DLD1 (cell line): Measurements from ENCODE around the gene ANTXR1.

ENCODE experiments used
- in situ Hi-C: cut with HindIII; loops from 2 replicates; pipeline ENCODE4 v1.10.0; 2017; ENCODE audit warnings: low sequenced_read_pairs

Gene ANTXR1

GRCh38 chr2:69067026-69067630 lies 54.1 kb downstream of the ANTXR1 start:
- in situ Hi-C loops, result no loop called here

GRCh38 chr2:69067866-69068265 lies 54.9 kb downstream of the ANTXR1 start:
- in situ Hi-C loops, result no loop called here

DNA sequence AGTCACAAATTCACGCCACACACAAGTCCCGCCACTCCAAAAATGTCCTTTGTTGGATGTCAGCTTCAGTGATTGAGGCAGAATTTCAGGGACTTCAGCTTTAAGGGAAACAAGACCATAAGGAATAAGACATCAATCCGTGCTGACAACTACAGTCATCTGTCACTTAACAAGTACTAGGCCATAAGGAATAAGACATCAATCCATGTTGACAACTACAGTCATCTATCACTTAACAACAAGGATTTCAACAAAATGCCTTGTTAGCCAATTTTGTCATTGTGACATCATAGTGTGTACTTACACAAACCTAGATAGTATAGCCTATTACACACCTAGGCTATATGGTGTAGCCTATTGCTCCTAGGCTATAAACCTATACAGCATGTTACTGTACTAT lies 58.0 kb downstream of the ANTXR1 start:
- in situ Hi-C loops, result no loop called here

- in situ Hi-C loops, result no loop called here
Measured at GRCh38 chr2:69073928-69074570, 61.1 kb downstream of the ANTXR1 start.

- in situ Hi-C loops, result no loop called here
Measured at GRCh38 chr2:69074918-69075317, 61.9 kb downstream of the ANTXR1 start.

DNA sequence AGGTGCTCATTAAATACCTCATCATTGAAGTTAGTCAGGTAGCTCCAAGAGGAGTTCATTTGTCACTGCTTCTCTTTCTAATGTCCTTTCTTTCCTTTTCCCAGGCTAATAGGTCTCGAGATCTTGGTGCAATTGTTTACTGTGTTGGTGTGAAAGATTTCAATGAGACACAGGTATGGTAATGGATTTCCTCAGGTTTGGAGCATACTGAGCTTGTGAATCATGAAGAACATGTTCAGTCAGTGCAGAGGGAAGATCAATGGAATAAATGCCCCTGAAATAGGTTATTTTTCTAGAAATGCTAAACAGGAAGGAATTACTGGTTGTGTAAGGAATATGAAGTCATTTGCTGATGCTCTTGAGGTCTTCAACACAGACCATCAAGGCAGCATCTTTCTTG lies 62.5 kb downstream of the ANTXR1 start:
- in situ Hi-C loops, result no loop called here

GRCh38 chr2:69076601-69077000 lies 63.6 kb downstream of the ANTXR1 start:
- in situ Hi-C loops, result no loop called here

DNA sequence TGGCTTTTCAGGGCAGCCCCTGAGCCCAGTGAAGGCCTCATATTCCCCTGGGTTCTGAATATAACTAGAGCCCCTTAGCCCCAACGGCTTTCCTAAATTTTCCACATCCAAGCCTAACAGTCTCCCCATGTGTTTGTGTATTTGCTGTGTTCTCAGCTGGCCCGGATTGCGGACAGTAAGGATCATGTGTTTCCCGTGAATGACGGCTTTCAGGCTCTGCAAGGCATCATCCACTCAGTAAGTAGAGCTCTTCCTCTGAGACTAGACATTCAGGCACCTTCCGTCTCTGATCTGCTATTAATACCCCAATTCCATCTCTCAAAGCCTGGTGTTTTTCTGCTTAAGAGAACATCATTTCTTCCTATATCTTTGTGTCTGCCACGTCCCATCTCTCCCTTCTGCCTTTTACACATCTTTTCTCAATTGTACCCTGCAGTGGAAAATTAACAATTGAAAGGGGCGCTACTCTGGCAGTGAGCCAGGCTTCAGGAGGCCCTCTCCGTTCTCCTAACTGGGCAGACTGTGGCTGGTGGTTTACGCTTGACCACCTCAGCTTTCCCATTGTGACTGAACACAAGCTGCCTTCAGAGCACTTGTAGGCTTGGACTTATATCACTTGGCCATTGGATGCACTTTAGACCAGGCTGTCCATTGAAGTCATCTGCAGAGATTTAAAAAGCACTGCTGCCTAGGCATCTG lies 64.4 kb downstream of the ANTXR1 start:
- in situ Hi-C loops, result no loop called here

DNA sequence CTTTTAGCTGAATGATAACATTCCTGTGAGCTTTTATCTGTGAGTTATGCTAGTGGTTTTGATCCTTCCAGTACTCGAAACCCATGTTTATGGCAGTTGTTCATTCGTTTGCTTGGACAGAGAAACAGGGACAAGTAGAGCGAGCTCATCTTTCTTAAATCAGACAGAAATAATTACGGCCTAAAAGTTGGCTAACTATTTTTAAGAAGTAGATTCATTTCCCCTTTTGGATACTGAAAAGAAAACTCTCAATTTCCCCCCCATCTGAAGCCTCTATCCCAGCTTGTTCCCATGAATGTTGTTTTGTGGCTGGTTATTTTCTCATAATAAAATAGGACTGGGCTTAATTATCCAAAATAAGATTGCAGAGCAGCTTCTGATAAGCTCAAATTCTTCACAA lies 67.1 kb downstream of the ANTXR1 start:
- in situ Hi-C loops, result no loop called here

- in situ Hi-C loops, result no loop called here
Measured at GRCh38 chr2:69081001-69081580, 68.1 kb downstream of the ANTXR1 start.

DNA sequence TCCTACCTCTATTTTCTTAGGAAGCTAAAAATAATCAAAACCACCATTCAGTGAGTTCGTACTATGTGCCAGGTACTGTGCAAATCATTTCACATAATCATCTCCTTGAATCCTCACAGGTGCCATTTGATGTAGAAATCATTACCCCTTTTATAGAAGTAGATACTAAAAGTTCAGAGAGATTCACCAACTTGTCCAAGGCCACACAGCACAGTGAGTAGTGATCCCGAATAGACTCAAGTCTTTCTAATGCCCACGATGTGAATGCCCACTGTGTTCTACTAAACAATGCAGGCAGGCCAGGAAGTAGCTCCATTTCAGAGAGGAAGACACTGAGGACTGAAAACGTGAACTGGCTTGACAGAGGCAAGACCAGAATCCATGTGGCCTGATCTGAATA lies 68.8 kb downstream of the ANTXR1 start:
- in situ Hi-C loops, result no loop called here

DNA sequence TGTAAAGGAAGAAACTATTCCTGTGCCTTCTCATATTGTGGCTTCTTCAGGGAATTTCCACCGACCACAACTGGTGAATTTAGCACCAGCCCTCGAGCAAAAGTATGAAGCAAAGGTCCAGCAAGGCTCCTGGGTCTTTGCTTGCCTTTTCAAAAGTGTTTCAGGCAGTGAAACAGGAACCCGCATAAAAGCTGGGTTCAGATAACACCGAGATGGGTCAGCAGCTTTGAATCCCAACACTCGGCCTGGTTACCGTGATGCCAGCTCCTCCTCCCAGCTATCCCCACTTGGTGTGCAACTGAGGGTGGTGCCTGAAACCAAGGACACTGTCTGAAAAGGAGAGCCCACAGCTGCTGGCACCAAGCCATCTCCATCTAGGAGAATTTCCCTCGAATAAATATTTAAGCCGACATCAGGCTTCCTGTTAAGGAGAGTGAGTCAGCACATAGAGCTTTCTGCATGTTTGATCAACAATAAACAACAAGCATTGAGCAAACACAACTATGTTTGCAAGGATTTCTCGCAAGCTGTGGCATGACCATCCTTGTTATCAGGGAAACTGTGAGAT lies 69.5 kb downstream of the ANTXR1 start:
- in situ Hi-C loops, result no loop called here

DNA sequence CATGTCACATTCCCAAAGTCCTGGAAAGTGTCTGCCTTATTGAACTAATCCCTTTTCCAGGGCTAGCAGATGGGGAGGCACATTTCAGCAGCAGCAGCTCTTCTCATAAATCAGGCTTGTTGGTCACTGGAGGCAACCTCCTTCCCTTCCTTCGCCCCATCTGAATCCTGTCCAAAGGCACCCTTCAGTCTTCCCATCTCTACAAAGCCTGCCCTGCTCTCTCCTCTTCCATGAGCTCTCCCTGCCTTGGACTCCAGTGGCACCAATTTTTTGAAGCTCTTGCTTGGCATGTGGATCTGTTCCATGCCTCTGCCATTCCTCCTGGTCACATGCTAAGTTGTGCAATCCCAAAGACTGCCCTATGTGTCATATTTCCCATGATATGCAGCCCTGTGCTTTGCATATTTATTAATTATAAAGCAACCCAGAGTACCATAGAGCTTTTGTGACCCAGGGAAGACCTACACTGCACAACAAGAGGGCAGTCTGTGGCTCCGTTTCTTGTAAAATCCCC lies 70.3 kb downstream of the ANTXR1 start:
- in situ Hi-C loops, result no loop called here

GRCh38 chr2:69084492-69084891 lies 71.5 kb downstream of the ANTXR1 start:
- in situ Hi-C loops, result no loop called here

- in situ Hi-C loops, result no loop called here
Measured at GRCh38 chr2:69086466-69086865, 73.5 kb downstream of the ANTXR1 start.

DNA sequence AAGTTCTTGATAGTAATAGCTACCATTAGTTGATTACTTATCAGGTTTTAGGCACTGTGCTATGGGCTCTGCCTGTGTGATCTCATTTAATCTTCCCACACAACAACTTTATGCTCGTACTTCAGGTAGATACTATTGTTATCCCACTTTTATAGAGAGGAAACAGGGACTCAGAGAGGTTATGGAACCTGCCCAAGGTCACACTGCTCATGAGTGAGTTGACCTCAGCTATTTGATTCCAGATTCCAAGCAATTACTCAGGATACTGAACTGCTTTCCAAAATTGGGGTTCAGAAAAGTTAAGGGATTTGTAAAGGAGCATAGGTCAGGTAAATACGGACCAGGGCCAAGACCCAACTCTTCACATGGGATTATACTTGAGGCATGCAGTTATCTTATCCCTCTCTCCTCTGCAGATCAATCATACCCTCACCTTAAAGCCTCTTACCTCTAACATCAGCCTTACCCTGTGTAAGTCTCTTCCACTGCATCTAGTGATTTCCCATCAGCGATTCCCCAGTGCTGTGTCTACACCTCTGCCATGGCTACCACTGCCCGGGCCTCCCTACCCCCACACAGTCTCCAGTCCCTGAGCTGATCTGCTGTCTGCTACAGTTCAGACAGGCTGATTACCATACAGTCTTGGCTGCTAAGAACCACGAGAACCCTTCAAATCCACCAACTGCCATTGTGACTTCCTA lies 74.4 kb downstream of the ANTXR1 start:
- in situ Hi-C loops, result no loop called here

- in situ Hi-C loops, result no loop called here
Measured at GRCh38 chr2:69087912-69088240, 74.9 kb downstream of the ANTXR1 start.

DNA sequence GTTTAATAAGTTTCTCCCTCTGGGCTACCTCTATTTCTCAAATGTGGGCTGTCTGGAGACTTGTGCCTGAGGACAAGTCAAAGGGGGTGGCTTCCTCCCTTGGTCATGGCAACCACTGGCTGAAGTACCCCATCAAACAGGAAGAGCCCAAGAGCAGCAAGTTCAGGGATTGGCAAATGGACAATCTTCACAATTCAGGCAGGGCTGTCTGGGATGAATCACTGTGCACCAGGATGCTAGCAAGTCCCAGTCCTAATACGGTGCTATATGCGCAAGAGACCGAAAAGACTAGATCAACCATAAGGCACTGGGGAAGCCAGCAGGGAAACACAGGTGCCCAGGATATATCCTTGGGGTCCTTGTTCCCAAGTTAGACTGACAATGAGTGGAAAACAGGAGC lies 75.5 kb downstream of the ANTXR1 start:
- in situ Hi-C loops, result no loop called here

GRCh38 chr2:69089266-69089665 lies 76.3 kb downstream of the ANTXR1 start:
- in situ Hi-C loops, result no loop called here

GRCh38 chr2:69089998-69090397 lies 77.0 kb downstream of the ANTXR1 start:
- in situ Hi-C loops, result no loop called here

DNA sequence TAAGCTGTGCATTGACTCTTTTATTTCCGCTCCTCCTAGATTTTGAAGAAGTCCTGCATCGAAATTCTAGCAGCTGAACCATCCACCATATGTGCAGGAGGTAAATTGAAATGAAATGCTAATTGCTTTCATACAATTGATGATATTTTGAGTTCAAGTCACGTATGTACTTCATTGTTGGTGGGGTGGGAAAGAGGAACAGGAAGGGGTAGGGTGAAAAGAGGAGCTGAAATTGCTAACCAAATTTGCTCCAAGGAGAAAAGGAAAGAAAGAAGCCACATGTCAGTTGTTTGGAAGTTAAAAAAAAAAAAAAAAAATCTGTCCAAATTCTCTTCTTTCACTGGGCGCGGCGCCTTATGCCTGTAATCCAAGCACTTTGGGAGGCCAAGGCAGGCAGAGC lies 77.8 kb downstream of the ANTXR1 start:
- in situ Hi-C loops, result no loop called here
